ENCODE data around the gene ZC3HAV1.
"Not testable (repeated sequence)": the region's sequence is repeated elsewhere in the genome, so short reads cannot be mapped to it uniquely, and the experiment has no call there.

Gene ZC3HAV1

DNA sequence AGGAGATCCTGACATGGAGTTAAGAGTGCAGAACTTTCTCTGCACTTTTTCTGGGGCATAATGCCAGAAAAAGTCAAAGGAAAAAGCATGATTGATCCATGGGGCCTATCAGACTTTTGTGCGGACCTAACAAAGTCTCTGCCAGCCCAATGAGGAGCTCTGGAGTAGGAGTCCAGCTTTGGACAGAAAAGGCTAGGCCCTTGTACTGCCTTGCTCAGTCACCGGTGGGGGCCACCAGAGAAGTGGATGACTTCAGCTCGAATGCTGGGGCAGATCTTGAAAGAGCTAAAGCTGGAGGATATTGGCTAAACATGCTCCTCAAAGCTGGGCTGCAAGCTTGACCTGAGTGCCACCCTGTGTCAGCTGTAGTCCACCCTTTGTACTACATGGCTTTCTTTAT, 2.8 kb upstream of the ZC3HAV1 start:
- no peak for DNase-seq

DNA sequence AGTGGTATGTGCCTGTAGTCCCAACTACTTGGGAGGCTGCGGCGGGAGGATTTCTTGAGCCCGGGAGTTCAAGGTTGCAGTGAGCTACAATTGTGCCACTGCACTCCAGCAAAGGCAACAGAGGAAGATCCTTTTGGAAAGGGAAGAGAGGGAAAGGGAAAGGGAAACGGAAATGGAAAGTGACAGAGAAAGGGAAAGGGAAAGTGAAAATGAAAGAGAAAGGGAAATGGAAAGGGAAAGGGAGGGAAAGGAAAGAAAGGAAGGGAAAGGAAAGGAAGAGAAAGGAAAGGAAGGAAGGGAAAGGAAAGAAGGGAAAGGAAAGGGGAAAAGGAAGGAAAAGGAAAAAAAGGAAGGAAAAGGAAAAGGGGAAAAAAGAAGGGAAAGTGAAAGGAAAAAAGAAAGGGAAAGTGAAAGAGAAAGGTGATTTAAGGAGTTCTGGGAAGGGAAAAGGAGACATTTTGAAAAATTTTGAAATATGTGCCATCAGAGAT, 2.3 kb upstream of the ZC3HAV1 start:
- DNase-seq, result no peak

DNA sequence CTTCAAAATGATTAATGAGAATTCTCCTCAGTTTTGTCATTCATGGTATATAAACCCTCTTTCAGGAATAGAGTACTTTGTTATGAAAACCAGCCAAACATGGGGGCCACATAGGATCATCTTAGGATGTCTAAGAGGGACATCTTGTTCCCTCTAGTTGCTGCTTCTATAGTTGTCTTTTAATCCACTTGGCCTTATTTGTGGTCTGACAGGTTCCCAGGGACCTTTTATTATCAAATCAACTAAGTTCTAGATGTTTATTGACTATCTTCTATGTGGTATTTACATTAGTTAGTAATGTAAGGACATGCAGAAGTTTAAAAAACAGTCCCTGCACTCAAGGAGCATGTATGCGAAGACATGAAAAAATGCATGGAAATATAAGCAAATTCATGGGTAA, 1.6 kb upstream of the ZC3HAV1 start:
- DNase-seq, result no peak

DNA sequence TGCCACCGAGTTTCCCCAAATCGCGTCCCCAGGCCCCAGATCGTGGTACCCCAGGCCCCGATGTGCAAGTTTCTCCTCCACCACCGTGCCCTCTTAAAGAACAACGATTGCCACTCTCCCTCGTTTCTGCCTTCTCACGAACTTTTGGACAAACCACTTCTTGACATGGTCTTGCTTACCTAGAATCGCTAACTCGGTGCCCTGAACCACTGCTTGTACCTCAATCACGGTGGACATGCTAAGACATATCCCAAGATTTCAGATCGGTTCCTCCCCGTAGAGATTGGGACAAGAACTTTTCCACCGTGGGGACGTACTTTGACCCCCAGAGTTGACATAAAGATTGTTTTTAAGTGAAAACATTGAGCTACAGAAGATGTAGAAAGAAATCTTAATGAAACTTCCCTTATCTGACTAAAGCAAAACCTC, 477 bp upstream of the ZC3HAV1 start:
- no peak for DNase-seq

DNA sequence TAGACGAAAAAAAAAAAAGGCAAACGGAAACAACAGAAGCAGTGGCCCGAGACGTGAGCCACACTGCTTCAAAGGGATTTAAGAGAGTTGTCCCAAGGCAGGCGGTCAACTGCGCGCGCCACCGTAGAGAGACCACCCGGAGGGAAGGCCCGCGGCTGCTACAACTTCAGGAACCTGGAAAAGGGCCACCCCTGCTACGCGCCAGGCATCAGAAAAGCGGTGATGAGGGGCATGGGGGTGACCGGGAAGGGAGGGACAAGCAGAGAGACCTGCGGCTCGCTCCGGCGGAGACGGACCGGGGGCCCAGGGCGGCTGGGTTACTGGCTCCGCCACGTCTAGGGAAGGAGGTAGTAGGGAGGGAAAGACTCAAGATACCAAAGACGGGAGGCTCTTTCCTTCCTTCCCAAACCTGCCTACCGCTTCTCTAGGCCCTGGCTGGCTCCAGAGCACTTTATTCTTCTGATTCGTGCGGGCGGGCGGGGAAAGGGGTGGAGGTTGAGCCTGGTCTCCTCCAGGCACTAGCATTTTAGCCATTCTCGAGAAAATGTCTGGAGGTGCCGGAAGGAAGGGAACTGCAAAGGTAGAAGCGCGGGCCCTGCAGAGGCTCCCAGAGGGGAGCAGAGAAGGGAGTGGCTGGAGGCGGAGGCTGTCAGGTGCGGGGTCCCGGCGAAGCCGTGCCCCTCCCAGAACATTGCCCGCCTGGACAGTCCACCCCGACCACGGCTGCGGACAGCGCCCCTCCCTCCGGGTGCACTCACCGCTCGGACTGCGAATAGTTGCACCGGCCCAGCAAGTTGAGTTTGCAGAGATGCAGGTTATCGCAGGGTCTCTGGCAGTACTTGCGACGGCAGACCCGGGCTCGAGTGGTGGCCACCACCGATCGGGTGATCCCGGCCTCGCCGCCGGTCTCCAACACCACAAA, 993 bp downstream of the ZC3HAV1 start:
- DNase-seq, result peak; percentile 20

DNA sequence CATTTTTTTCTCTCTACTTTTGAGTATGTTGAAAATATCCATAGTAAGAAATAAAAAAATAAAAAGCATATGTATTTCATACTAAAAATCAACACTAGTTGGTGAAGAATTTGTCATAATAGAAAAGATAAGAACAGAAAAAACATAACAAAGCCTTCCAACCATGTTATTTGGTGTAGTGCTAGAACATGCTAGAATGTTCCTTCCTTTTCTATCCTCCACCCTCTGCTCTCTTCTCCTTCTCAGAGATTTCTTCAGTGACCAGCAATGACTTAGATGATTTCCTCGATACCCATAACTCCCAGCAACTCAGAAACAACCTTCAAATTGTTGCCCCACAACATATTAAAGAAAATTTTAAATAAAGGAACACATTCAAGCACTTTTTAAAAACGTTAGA, 2.6 kb downstream of the ZC3HAV1 start:
- DNase-seq, result no peak

DNA sequence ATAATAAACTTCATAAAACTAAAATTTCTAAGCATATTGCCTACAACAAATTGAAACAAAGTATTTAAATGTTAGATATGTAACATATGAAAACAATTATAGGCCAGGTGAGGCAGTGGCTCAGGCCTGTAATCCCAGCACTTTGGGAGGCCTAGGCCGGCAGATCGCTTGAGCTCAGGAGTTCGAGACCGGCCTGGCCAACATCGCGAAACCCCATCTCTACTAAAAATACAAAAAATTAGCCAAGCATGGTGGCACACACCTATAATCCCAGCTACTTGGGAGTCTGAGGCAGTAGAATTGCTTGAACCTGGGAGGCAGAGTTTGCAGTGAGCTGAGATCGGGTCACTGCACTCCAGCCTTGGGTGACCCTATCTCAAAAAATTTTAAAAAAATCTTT, 3.3 kb downstream of the ZC3HAV1 start:
- not testable (repeated sequence) for DNase-seq

DNA sequence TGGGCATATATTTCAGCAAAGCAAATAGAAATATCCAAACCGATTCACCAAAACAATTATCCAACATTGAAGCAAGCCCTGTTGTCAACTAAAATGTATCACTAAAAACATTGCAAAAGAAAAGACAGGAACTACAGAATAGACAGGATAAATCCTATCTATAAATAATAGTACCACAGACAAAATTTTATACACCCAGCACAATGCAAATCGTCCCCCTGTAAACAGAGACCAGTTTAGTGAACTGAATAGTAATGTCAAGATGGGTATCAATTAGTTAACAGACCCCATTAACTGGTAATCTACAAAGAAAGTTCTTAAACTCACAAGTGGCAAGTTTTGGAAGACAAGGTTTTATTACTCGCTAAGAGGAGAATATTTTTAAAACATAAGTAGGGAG, 4.0 kb downstream of the ZC3HAV1 start:
- no peak for DNase-seq

DNA sequence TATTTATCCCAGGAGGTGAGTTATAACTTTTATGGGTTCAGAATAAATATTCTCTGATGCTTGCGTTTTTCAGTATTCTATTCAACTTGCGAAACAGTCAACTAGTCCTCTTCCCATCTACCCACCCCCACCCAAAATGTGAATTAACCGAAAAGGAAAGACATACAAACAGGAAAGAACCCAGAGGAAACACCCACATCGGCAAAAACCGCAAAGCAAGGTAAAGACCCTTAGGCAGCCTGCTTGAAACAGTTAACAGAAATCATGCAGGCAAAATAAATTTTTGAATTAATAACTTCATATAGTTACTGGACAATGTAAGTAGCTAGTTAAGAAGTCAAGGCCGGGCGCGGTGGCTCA, 5.4 kb downstream of the ZC3HAV1 start:
- no peak for DNase-seq

DNA sequence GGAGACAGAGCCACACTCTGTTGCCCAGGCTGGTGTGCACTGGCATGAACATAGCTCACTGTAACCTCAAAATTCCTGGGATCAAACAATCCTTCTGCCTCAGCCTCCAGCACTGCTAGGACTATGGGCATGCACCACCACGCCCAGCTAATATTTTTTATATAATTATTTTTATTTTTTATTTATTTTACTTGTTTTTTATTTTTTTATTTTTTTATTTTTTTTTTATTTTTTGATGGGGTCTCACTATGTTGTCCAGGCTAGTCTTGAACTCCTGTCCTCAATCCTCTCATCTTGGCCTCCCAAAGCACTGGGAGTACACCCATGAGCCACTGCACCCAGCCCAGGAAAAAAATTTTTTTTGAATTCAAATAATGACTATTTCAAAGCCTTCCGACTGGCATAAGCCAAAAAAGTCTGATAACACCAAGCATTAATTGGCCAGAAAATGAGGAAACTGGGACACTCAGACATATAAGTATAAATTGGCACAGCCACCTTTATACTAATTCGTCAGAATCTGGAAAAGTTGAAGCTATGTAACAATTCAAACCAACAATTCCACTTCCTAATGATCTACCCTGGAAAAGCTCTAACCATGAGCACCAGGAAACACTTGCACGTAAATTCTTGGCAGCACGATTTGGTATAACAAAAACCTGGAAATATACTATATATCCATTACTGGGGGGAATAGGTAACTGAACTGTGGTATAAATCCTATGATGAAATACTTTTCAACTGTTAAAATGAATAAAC, 6.3 kb downstream of the ZC3HAV1 start:
- no peak for DNase-seq

DNA sequence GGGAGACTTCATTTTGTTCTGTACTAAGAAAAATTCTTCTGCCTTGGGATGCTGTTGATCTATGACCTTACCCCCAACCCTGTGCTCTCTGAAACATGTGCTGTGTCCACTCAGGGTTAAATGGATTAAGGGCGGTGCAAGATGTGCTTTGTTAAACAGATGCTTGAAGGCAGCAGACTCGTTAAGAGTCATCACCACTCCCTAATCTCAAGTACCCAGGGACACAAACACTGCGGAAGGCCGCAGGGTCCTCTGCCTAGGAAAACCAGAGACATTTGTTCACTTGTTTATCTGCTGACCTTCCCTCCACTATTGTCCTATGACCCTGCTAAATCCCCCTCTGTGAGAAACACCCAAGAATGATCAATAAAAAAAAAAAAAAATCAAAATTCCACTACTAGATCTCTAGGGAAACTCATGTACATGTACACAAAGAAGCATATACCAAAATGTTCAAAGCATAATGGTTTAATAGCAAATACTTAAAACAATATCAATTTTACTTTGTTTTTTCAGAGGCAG, 7.8 kb downstream of the ZC3HAV1 start:
- not testable (repeated sequence) for DNase-seq

DNA sequence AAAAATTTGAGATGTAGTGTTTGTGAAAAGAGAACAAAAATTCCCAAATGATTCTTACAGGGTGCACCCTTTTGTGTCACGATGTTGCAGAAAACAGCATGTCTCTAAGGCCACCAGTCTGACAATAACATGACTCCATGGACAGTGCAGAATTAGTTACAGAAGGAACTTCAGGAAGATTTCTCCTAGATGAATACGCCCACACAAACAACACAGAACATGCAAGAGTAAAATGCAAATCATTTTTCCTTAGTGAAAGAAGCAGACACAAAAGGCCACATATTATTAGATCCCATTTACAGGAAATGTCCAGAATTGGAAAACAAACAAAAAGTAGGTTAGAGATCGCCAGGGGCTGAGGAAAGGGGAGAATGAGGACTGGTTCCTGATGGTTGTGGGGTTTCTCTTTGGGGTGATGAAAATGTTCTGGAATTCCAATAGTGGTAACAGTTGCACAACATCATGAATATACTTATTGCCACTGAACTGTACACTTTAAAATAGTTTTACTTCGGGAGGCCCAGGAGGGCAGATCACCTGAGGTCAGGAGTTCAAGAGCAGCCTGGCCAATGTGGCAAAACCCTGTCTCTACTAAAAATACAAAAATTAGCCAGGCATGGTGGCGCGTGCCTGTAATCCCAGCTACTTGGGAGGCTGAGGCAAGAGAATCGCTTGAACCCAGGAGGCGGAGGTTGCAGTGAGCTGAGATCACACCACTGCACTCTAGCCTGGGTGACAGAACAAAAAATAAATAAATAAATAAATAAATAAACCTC, 10.2 kb downstream of the ZC3HAV1 start:
- DNase-seq, result no peak

DNA sequence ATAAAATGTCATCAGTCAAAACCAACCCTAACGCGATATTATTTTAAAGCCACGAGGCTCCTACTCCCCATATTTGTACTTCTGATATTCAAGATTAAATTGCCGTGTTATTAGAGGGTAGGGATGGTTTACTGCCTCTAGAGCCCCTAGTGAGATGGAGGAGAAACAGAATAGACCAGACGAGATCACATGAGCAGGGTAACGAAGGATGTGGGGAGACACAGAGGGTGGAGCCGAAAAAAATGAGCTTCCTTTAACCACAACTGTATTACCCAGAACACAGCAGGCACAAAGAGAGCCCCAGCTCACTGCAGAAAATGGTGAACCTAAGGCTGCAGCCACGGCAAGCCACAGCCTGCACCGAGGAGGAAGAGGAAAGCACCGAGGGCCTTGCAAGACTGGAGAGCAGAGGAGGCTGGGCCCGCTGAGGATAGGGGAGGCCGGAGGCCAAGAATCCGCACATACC, 14.3 kb downstream of the ZC3HAV1 start:
- DNase-seq, result no peak

DNA sequence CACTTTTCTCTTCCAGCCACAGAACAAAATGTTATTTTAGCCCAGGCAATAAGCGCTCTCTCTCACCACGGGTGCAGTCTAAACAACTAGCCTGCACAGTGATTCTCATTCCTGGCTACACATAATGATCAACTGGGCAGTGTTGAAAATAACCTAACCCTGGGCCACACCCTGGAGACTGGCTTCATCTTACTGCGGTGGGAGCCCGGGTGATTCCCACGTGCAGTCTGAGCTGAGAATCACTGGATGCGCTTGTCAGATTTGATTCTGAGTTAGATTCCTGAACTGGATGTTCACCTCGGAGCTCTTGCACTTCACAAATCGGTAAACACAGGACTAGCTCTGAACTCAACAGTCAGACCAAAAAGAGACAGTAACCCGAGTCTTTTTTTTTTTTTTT, 14.9 kb downstream of the ZC3HAV1 start:
- no peak for DNase-seq

DNA sequence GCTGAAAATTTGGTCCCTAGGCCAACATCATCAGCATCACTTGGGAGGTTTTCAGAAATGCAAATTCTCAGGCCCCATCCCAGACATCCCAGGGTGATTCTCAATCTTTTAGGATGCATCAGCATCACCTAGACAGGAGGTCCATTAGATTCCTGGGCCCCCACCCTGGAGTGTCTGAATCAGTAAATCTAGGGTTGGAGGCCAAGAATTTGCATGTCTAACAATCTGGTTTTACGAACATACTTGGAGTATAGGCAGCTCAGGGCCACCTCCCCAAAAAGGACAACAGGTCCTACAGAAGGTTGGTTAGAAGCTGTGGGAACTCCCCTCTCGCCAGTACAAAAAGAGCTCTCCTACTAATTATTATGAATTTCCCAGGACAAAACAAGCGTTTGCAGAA, 15.5 kb downstream of the ZC3HAV1 start:
- DNase-seq, result no peak

DNA sequence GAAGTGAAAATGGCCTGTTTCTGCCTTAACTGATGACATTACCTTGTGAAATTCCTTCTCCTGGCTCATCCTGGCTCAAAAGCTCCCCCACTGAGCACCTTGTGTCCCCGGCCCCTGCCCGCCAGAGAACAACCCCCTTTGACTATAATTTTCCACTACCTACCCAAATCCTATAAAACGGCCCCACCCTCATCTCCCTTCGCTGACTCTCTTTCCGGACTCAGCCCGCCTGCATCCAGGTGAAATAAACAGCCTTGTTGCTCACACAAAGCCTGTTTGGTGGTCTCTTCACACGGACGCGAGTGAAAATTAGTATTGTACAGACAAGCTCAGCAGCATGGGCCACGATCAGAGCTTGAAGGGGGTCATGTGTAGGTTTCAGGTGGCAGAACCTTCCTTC, 16.0 kb downstream of the ZC3HAV1 start:
- not testable (repeated sequence) for DNase-seq

DNA sequence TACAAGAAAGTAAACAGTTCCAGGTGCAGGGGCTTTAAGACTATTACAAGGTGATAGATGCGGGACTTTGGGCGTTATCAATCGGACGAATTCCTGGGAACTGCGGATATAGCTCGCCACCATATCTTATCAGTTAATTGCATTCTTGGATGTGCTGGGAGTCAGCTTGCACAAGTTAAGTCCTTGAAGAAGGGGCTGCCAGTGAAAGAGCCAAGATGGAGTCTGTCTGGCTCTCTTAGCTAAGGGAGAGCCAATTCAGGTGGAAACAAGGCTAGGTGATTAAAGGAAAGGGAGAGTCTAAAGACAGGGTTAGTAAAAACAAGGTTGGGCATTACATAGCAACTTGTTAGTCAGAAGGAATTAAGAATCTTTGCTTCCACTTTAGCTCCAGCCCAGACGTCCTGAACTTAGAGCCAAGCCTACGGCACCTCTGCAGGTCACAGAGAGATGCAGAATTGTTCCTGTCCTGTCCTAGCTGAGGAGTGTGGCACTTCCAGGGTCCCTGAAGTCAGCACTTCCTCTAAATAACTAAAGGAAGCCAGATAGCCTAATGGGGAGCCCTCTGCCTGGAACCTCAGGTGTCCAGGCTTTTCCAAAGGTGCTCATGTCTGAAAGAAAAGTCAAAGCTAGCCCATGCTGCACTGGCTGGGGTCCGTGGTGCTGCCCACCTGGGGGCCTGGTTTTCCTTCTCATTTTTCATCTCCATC, 17.3 kb downstream of the ZC3HAV1 start:
- DNase-seq, result no peak

DNA sequence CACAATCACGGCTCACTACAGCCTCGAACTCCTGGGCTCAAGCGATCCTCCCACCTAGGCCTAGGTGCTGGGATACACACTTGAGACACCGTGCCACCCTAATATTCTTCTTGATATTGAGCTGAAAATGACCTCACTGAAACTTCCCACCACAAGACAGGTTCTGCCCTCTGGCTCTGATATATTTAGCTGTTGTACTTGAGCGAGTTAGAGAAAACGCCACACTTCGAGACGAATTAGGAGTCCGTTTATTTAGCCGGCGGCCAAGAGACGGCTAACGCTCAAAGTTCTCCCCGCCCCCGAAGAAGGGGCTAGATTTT, 17.9 kb downstream of the ZC3HAV1 start:
- no peak for DNase-seq

DNA sequence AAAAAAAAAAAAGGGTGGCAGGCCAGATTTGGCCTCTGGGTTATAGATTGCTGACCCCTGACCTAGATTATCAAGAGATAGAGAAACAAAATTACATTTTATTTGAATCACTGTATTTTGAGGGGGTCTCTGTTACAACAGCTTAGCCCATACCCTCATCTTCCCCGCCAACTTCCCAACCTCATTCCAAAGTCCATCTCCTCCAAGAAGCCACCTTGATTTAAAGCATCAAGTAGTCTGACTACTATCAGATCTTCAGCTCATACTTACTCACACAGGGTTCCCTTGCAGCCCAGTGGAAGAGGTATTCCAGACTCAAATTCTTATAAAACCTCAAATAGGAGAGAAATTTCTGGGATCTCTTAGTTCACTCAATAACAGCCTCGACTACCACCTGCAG, 20.4 kb downstream of the ZC3HAV1 start:
- DNase-seq, result no peak

DNA sequence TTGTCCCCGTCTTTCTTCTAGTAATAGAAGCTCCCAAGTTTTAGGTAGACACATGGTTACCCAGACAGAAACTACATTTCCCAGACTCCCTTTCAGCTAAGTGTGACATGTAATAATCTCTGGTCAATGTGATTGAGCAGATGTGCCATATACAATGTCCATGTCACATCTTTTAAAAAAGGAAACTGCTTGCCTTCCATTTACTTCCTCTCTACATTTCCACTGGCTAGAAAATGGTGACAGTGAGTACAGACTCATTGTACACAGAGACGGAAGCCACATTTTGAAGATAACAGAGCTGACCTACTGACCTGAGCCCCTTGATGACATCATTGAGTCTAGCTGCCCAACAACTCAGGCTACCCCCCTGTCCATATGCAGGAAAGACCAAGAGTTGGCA, 21.3 kb downstream of the ZC3HAV1 start:
- no peak for DNase-seq

DNA sequence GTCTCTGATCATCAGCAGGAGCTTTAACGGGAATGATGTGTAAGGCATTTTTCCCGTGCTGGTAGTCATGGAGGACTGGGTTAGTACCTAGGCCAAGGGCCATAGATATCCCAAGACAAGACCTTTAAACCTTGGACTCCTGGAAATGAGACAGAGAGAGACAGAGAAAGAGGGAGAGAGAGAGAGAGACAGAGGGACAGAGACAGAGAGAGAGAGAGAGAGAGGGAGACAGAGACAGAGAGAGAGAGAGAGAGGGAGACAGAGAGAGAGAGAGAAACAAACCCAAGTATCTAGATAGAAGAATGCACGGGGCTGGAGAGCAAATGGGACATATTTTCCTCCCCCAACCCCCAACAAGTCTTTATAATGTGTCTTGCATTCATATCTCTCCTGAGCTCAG, 22.3 kb downstream of the ZC3HAV1 start:
- no peak for DNase-seq

DNA sequence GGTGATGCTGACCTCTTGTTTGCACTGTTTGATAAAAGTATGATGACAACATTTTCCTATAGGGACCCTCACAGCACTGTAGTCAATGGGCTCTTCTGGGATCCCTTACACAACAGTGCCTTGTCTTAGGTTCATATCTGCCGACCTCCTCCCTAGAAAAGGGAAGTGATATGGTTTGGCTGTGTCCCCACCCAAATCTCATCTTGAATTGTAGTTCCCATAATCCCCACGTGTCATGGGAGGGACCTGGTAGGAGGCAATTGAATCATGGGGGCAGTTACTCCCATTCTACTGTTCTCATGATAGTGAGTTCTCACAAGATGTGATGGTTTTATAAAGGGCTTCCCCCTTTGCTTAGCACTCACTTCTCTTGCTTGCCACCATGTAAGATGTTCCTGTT, 23.1 kb downstream of the ZC3HAV1 start:
- DNase-seq, result no peak

DNA sequence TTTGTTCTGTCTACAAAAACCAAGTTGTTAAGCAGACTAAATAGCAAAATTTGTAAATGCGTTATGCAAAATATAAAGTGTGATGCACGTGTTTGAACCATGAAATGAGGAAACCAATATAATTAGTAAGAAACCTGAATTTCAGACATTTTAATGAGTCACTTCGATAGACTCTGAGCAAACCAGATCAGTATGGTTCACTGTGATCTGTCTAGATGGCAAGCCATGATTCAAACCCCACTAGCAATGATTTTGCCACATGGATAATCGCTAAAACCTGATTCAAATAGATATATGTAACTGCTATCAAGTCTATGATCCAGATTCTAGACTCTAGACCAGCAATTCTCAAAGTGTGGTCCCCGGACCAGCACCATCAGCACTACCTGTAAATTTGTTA, 24.8 kb downstream of the ZC3HAV1 start:
- DNase-seq, result no peak

Data from NCI-H226 (cell line).